PC-3 (cell line): ENCODE results near the gene PHACTR2.

ENCODE experiments used
- EZH2 ChIP-seq: fragments of 300-600 bp; sonication (generic); IDR thresholded peaks from one replicate; pipeline ENCODE4 v1.6.1; 2017; ENCODE audit warnings: antibody characterized with exemption, mild to moderate bottlenecking, low read length; ENCODE audit not compliant: unreplicated experiment
- TF ChIP-seq, protein P1 (sequence below): fragments of 300-600 bp; sonication (generic); conservative IDR thresholded peaks from 2 replicates; pipeline ENCODE4 v1.5.1; 2017; ENCODE audit warnings: antibody characterized with exemption, low read depth, mild to moderate bottlenecking, low read length

DNA sequence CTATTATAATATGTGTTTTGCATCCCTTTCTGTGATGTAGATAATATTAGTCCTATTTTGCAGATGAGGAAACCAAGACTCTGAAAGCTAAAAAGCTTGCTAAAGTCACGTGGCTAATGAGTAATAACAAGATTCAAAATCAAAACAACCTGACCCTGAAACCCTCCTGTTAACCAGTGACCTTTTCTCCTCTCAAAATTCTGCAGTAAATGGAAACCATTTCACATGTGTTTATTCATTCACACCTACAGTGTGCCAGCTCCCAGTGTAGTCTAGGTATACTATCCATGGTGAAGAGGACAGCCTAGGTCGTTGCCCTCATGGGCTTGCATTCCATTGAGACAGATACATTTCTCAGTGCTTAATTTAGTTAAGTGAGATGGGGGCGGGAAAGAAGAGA, 30.6 kb upstream of the PHACTR2 start:
- TF ChIP-seq, protein P1, sequence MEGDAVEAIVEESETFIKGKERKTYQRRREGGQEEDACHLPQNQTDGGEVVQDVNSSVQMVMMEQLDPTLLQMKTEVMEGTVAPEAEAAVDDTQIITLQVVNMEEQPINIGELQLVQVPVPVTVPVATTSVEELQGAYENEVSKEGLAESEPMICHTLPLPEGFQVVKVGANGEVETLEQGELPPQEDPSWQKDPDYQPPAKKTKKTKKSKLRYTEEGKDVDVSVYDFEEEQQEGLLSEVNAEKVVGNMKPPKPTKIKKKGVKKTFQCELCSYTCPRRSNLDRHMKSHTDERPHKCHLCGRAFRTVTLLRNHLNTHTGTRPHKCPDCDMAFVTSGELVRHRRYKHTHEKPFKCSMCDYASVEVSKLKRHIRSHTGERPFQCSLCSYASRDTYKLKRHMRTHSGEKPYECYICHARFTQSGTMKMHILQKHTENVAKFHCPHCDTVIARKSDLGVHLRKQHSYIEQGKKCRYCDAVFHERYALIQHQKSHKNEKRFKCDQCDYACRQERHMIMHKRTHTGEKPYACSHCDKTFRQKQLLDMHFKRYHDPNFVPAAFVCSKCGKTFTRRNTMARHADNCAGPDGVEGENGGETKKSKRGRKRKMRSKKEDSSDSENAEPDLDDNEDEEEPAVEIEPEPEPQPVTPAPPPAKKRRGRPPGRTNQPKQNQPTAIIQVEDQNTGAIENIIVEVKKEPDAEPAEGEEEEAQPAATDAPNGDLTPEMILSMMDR: no peak
- TF ChIP-seq EZH2: no peak
